ENCODE measurements around the gene BLOC1S1. TPM values are rescaled to one million over a fixed set of nuclear protein-coding genes. Genes with fewer than 3 reads are reported as not detected.

Gene BLOC1S1
- total and polyA plus RNA-seq, 9 of the 15 experiments (the other 6 are each of a cell fraction or from before 2014, with no cell fraction given): 75.2 to 161 (median 98.8) TPM

- TF ChIP-seq PCBP1 (IDR thresholded peaks at IDR 0.05; ENCODE audit: low read depth, low read length, poor library complexity, severe bottlenecking): peak; percentile 39
- no peak for TF ChIP-seq TEAD4 (IDR thresholded peaks at IDR 0.05; ENCODE audit: low read length)
- TF ChIP-seq TEAD4 (CRISPR knock-in tag; IDR thresholded peaks at IDR 0.05; ENCODE audit: borderline replicate concordance): no peak
- TF ChIP-seq SMARCB1 (IDR thresholded peaks at IDR 0.05; ENCODE audit: insufficient read length, low read depth): no peak
- 0 out of 2 replicates have a peak, but pooled peaks have one; percentile 18 for TF ChIP-seq E2F3 (CRISPR knock-in tag; IDR thresholded peaks at IDR 0.05)
- TF ChIP-seq FOXP4 (CRISPR knock-in tag; IDR thresholded peaks at IDR 0.05; ENCODE audit: borderline replicate concordance): 0 out of 2 replicates have a peak, but pooled peaks have one; percentile 46
- TF ChIP-seq TSC22D4 (tag; IDR thresholded peaks at IDR 0.05): no peak
- no peak for TF ChIP-seq ARHGAP35 (IDR thresholded peaks at IDR 0.05; ENCODE audit: partially characterized antibody)
Measured at GRCh38 chr12:55728939-55729818, 13.3 kb downstream of the BLOC1S1 start, which contains the start of gene CD63 (continued).
